Measurements from ENCODE around the gene CXCL17. TPM values are rescaled to one million over a fixed set of nuclear protein-coding genes. Genes with fewer than 3 reads are reported as not detected.

CXCL17 gene
- total and polyA plus RNA-seq, 12 donors: 0.27 to 0.50 (median 0.31) TPM; not detected in 8

- TF ChIP-seq CTCF (IDR thresholded peaks at IDR 0.05) (no peak), POLR2A (IDR thresholded peaks at IDR 0.05) (peak in 1 of 2 donors; percentile 9)
- Histone ChIP-seq H3K27ac (peak overlapping the region; percentile 88 to 94 (median 92)), H3K9me3 (replicated peaks in 1 of 3) (no peaks in the 10 kb centered on the region), H3K4me1 (replicated peaks in 1 of 2) (peaks cover 29 to 45% of the 10 kb centered on the region in 2 donors), H3K27me3 (no peaks in the 10 kb centered on the region), H3K36me3 (replicated peaks in 1 of 2) (no peaks in the 10 kb centered on the region), H3K4me3 (peak overlapping the region; percentile 22 to 69 (median 46))
- peak in 3 of 7 donors; percentile 58 to 70 (median 58) for DNase-seq
- WGBS, 4 donors: 1 to 3% (median 1%) methylated on average over 21 to 38 of the region's 38 CpGs
- intact Hi-C loops (cut with DNase I): no loop called here
Measured at GRCh38 chr19:42422901-42423461, 19.8 kb downstream of the CXCL17 start.

- no peaks in the 10 kb centered on the region for H3K36me3 ChIP-seq (replicated peaks in 1 of 2)
- intact Hi-C loops (cut with DNase I): no loop called here
- H3K4me3 ChIP-seq: peak overlapping the region in 2 of 4 donors; percentile 26 to 66
- TF ChIP-seq CTCF (IDR thresholded peaks at IDR 0.05) (no peak), POLR2A (IDR thresholded peaks at IDR 0.05) (peak in 1 of 2 donors; percentile 37)
- no peaks in the 10 kb centered on the region for H3K9me3 ChIP-seq (replicated peaks in 1 of 3)
- DNase-seq: peak in 6 of 7 donors; percentile 46 to 79 (median 71)
- no peaks in the 10 kb centered on the region for H3K27me3 ChIP-seq
- peak overlapping the region; percentile 88 to 94 (median 92) for H3K27ac ChIP-seq
- peaks cover 29 to 45% of the 10 kb centered on the region in 2 donors for H3K4me1 ChIP-seq (replicated peaks in 1 of 2)
- 26 to 36% (median 30%) methylated on average over 13 to 17 of the region's 17 CpGs for WGBS, 4 donors
Measured at GRCh38 chr19:42422092-42422900, 20.4 kb downstream of the CXCL17 start.

GRCh38 chr19:42421591-42422031 is 21.1 kb downstream of the CXCL17 start:
- Histone ChIP-seq H3K4me1 (replicated peaks in 1 of 2) (peaks cover 29 to 45% of the 10 kb centered on the region in 2 donors), H3K27ac (peak overlapping the region; percentile 88 to 94 (median 92)), H3K27me3 (no peaks in the 10 kb centered on the region), H3K4me3 (peak overlapping the region in 1 of 4 donors; percentile 66), H3K9me3 (replicated peaks in 1 of 3) (no peaks in the 10 kb centered on the region), H3K36me3 (replicated peaks in 1 of 2) (no peaks in the 10 kb centered on the region)
- WGBS, 4 donors: 28 to 49% (median 34%) methylated on average over 6 to 9 of the region's 9 CpGs
- peak; percentile 89 to 99 (median 97) for DNase-seq
- TF ChIP-seq CTCF (IDR thresholded peaks at IDR 0.05) (no peak), POLR2A (IDR thresholded peaks at IDR 0.05) (peak in 1 of 2 donors; percentile 68)
- intact Hi-C loops (cut with DNase I): no loop called here

- H3K4me3 ChIP-seq: no peak overlapping the region
- DNase-seq: peak in 1 of 7 donors; percentile 26
- intact Hi-C loops (cut with DNase I): no loop called here
- no peaks in the 10 kb centered on the region for H3K9me3 ChIP-seq (replicated peaks in 1 of 3)
- H3K36me3 ChIP-seq (replicated peaks in 1 of 2): no peaks in the 10 kb centered on the region
- WGBS, 4 donors: 49 to 65% (median 58%) methylated on average over 3 to 4 of the region's 4 CpGs
- TF ChIP-seq POLR2A (IDR thresholded peaks at IDR 0.05): no peak
- no peak for TF ChIP-seq CTCF (IDR thresholded peaks at IDR 0.05)
- peaks cover 29 to 45% of the 10 kb centered on the region in 2 donors for H3K4me1 ChIP-seq (replicated peaks in 1 of 2)
- H3K27ac ChIP-seq: peak overlapping the region; percentile 73 to 94 (median 91)
- no peaks in the 10 kb centered on the region for H3K27me3 ChIP-seq
Measured at GRCh38 chr19:42421101-42421500, 21.6 kb downstream of the CXCL17 start.
